HG03521 (cell line): Measurements from ENCODE around the gene EXD3.
"Not testable (repeated sequence)": the region's sequence is repeated elsewhere in the genome, so short reads cannot be mapped to it uniquely, and the experiment has no call there.

Source experiments
- ATAC-seq: cut with Tn5 transposase; IDR thresholded peaks from one replicate; pipeline ENCODE4 v1.9.1; 2021; ENCODE audit warnings: mild to moderate bottlenecking, moderate library complexity; ENCODE audit not compliant: unreplicated experiment

Gene EXD3

GRCh38 chr9:137348769-137349470 lies 74.0 kb downstream of the EXD3 start:
- no peak for ATAC-seq

DNA sequence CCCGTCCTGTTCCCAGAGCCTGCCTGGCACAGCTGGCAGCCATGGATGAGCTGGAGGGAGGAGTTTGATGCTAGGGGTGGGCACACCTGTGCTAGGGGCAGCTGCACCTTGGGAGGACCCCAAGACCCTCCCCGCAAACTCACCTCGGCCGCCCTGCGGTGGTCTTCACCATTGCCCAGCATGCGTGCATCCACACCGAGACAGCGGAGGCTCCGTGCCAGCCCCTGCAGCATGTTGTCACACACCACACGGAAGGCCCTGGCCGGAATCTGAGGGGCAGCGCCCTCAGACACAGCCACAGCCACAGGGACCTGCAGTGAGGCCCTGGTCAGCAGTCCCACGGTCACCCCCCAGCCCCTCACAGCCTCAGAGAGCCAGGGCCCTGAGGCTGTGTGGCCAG lies 75.0 kb downstream of the EXD3 start:
- no peak for ATAC-seq

DNA sequence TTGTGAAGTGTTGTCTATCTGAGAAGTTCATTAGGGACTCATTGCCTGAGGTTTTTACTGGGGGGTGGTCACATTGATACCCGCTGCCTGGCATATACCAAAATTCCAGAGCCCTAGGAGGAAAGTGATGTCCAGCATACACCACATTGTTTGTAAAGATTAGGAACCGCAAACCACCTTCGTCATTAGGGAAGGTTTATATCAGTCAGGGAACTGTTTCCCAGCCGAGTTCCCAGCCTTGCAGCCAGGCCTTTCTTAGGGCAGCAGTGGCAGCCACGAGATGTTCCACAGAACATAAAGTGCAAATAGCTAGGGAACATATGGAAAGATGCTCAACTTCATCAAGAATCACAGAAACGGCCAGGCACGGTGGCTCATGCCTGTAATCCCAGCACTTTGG lies 80.5 kb downstream of the EXD3 start:
- ATAC-seq: no peak

- ATAC-seq: no peak
Observed at GRCh38 chr9:137341227-137341626, 81.7 kb downstream of the EXD3 start.

DNA sequence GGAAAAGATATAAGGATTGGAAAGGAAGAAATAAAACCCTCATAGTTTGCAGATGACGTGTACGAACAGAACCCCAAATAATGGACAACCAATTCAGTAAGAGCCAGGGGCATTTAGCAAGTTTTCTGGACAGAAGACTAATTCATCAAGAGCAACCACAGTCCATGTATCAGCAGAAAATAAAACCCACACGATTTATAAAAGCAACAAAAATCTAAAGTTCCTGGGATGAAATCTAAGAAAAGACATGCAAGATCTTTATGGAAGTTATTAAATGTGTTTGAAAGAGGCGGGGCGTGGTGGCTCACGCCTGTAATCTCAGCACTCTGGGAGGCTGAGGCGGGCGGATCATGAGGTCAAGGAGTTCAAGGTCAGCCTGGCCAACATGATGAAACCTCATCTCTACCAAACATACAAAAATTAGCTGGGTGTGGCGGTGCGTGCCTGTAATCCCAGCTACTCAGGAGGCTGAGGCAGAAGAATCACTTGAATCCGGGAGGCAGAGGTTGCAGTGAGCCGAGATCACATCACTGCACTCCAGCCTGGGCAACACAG lies 83.0 kb downstream of the EXD3 start:
- not testable (repeated sequence) for ATAC-seq

GRCh38 chr9:137339045-137339907 lies 83.7 kb downstream of the EXD3 start:
- ATAC-seq: no peak

- no peak for ATAC-seq
Observed at GRCh38 chr9:137336735-137337134, 86.2 kb downstream of the EXD3 start.

GRCh38 chr9:137333016-137333671 lies 89.8 kb downstream of the EXD3 start:
- no peak for ATAC-seq

DNA sequence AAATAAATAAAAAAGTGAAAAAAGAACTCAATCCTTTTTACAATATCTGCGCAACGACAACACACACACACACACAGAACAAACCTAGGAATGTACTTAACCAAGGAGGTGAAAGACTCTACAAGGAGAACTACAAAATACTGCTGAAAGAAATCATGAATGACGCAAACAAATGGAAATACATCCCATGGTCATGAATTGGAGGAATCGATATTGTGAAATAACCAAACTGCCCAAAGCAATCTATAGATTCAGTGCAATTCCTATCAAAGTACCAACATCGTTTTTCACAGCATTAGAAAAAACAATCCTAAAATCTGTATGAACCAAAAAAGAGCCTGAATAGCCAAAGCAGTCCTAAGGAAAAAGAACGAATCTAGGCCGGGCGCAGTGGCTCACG lies 91.0 kb downstream of the EXD3 start:
- no peak for ATAC-seq

GRCh38 chr9:137330689-137331088 lies 92.3 kb downstream of the EXD3 start:
- ATAC-seq: no peak

- not testable (repeated sequence) for ATAC-seq
Observed at GRCh38 chr9:137329590-137329989, 93.4 kb downstream of the EXD3 start.

DNA sequence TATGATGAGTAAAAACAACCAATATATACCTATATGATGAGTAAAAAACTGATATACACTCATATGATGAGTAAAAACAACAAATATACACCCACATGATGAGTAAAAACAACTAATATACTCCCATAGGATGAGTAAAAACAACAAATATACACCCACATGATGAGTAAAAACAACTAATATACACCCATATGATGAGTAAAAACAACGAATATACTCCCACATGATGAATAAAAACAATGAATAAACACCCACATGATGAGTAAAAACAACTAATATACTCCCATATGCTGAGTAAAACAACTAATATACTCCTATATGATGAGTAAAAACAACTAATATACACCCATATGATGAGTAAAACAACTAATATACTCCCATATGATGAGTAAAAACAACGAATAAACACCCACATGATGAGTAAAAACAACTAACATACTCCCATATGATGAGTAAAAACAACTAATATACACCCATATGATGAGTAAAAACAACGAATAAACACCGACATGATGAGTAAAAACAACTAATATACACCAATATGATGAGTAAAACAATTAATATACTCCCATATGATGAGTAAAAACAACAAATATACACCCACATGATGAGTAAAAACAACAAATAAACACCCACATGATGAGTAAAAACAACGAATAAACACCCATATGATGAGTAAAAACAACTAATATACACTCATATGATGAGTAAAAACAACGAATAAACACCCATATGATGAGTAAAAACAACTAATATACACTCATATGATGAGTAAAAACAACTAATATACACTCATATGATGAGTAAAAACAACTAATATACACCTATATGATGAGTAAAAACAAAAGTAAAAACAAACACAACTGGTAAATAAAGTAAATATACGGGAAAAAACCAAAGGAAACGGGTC lies 95.1 kb downstream of the EXD3 start:
- ATAC-seq: not testable (repeated sequence)

DNA sequence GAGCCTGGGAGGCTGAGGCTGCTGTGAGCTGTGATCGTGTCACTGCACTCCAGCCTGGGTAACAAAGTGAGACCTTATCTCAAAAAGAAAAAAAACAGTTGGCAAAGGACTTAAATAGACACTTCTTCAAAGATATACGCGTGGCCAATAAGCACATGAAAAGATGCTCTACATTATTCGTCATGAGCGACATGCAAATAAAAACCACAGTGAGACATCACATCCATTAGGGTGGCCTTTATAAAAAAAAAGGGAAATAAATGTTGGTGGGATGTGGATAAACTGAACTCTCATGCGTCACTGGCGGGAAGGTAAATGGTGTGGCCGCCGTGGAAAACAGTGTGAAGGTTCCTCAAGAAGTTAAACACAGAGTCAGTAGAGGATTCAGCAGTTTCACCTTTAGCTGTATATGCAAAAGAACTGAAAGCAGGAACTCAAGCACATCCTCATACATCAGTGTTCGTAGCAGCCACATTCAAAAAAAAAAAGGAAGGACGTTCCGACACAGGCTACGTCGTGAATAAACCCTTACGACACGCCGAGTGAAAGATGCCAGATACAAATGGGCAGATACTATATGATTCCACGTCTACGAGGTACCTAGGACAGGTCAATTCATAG lies 96.4 kb downstream of the EXD3 start:
- no peak for ATAC-seq

DNA sequence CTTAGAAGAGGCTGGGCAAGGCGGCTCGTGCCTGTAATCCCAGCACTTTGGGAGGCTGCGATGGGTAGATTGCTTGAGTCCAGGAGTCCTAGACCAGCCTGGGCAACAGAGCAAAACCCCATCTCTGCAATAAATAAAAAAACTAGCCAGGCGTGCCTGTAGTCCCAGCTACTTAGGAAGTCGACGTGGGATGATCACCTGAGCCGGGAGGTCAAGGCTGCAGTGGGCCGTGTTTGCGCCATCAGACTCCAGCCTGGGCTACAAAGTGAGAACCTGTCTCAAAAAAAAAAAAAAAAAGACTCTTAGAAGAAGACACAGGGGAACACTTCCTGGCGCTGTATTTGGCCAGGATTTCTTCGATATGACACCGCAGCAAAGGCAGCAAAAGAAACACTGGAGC lies 97.2 kb downstream of the EXD3 start:
- ATAC-seq: no peak

DNA sequence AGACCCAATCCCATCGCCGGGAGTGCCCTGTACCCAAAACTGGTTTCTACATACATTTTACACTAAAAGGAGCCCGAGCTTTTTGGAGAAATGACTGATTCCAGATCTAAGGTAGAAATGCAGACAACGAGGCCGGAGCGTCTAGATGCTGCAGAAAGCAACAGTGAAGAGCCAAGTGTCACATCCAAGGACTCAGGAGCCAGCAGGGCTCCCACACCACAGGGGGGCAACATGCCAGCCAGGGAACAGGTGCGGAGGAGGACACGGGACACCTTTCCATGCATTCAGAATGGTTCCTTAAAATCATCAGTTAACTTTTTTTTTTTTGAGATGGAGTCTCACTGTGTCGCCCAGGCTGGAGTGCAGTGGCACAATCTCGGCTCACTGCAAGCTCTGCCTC lies 97.8 kb downstream of the EXD3 start:
- no peak for ATAC-seq

DNA sequence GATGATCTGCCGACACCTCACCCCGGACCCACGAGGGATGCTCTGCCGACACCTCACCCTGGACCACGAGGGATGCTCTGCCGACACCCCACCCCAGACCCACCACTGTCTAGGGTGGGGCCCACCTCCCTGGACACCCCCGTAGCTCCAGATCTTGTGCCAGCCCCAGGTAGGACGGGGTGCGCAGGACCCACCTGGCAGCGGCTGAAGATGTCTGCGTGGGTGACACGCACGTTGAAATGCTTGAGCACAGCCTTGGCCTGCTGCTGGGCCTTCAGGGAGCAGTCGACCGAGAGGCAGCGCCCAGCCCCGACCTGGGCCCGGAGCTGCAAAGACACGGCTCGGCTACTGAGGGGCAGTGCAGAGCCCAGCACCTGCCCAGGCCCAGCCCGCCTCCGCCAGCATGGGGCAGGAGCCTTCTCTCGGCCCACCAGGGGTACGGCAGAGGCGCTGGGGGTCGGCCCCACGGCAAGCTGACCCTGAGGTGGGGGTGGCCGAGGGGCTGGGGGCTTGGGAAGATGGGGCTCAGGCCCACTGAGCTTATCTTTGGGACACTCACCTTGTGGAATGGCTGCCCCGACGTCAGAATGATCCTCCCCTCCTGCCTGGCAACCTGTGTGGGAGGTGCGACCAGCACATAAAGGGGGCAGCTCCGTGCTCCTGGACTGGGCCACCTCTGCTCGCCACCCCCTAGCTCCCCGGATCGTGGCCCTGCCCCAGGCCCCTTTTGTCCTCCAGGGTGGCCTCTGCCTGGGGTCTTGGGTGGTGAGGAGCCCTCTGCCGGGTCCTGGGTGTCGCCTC lies 99.2 kb downstream of the EXD3 start:
- ATAC-seq: no peak

DNA sequence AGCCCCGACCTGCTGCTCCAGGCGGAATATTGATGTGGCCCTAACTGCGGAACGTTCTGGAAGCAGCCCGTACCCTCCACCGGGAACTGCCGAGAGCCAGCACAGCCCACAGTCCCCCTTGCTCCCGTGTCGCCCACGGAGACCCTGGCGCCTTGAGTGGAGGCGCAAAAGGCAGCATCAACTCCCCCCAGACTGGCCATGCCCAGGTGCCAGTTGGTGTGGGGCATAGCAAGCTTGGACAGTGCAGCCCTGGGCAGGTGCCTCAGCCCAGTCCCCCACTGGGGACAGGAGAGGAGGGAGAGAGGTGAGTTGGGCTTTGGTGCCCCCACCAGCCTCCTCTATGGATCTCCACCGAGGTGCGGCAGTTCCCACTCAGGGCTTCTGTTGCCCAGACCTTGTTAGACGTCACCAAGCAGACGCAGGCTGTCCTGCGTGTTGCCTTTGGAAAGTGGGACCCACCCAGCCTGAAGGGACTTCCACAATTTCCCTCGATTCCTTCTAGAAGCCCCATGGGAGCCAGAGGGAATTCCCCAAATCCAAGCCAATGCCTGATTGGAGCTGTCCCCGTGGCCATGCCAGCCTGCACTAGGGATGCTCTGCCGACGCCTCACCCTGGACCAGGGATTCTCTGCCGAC lies 101.1 kb downstream of the EXD3 start:
- ATAC-seq: no peak

GRCh38 chr9:137320555-137321384 lies 102.2 kb downstream of the EXD3 start:
- no peak for ATAC-seq
